ENCODE measurements around the gene PPARGC1A.

The PPARGC1A gene

DNA sequence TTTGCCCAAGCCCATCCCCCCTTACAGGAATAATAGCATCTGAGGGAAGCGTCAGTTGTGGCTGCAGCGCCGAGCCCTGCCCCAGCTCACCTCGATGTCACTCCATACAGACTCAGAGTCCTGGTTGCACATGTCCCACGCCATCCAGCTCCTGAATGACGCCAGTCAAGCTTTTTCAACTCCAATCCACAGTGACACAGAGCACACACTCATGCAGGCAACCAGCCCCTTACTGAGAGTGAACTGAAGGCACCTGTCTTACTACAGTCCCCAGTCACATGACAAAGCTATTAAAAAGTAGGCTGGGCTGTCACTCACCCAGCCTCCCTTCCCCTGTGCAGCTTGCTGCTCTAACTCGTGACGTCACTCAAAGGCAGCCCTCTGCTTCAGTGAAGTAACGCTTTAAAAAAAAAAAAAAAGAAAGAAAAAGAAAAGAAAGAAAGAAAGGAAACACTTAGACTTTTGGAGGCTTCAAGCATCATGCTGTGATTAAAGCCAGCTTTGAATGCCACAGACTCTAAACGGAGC is at the start of gene PPARGC1A:
Gene PPARGC1A, minus strand, starts transcription at position 234 of the 528 bp plus-strand sequence. Its CDS starts 90 bp downstream, at position 144.
- DNase-seq (ENCODE audit: low spot score) = peak; percentile 84

DNA sequence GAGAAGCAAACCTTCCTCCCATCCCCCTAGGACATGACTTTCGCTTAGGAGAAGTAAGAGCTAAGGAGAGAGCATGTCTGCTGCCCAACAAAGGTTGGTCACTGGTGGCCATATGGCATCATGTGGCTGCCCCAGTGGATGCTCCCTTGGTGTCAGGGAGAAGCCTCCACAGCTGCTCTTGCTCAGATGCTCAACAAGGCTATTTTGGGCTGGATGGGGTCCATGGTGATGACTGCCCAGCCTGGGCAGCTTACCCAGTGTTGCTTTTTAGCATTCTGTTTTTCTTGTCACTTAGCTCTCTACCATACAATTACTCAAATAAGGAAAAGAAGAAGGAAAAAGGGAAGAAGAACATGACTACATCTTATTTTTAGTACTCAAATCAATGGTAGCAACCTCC is 48.9 kb upstream of the PPARGC1A start:
- no peak for DNase-seq (ENCODE audit: low spot score)

DNA sequence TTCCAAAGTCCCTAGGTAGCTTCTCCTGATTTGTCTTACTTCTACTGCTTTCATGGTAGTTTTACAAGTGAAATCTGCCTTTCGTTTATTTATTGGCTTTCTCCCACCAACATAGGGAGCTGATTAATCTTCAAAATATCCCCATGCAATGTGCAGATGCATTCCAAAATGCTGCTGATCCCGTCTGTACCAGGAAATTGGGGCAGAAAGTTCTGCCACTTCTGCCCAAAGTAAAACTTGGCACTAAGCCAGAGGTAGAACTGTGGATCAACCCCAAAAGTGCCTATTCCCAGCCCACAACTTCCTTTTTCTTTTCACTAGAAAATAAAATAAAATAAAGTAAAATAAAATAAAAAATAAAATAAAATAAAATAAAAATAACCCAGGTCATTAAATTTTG is 47.3 kb upstream of the PPARGC1A start:
- DNase-seq (ENCODE audit: low spot score) = no peak

DNA sequence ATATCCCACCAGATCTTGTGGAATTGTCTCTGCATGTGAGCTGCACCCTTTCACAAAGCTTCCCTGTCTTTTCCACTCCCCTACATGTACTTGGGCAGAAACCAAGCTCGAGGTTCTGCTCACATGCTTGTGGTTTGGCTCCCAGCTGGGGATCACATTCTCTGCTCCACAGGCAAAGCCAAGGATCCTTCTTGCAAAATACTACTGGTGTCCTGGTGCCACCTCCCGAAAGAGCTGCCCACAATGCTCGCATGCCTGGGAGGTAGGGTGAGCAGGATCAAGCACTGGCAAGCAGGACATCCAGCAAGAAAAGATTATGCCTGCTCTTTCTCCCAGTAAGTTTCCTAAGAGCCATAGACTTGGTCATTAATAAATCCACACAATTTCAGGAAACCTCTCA is 45.1 kb upstream of the PPARGC1A start:
- no peak for DNase-seq (ENCODE audit: low spot score)

- DNase-seq (ENCODE audit: low spot score) = no peak
These were observed 44.4 kb upstream of the PPARGC1A start for GRCh38 chr4:23934223-23934622.

GRCh38 chr4:23932901-23933308 is 43.1 kb upstream of the PPARGC1A start:
- no peak for DNase-seq (ENCODE audit: low spot score)

DNA sequence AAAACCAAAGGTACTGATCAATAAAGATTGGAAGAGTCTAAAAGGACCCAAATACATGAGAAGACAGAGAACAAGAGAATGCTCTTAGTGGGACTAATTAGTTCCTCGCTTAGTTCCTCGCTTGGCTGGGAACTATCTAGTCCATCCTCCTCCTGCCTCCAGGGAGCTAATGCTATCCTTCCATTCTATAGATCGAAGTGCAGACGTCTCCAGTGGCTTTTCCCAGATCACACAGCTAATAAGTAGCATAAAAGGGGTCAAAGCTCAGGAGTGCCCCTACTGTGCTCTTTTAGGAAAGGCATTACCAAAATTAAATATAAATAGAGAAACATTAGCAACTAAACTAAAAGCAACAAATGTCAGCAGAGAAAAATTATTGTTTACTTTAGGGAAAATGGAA is 42.3 kb upstream of the PPARGC1A start:
- no peak for DNase-seq (ENCODE audit: low spot score)

DNA sequence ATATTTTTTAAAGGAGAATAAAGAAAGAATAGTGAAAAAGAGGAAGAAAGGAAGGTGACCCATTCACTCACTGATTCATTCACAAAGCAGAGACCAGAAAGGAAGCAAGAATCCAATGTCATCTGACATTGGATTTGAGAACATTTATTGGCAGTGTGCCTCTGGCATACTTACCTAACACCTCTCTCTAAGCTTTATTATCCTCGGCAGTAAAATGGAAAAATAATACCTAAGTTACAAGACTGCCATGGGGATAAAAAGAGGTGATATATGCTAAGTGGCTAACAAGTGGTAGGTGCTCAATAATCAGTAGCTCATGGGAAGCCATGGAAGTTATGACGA is 41.6 kb upstream of the PPARGC1A start:
- no peak for DNase-seq (ENCODE audit: low spot score)

- no peak for DNase-seq (ENCODE audit: low spot score)
These were observed 41.1 kb upstream of the PPARGC1A start for GRCh38 chr4:23930750-23931488.

- DNase-seq (ENCODE audit: low spot score) = no peak
These were observed 39.4 kb upstream of the PPARGC1A start for GRCh38 chr4:23929248-23929647.

DNA sequence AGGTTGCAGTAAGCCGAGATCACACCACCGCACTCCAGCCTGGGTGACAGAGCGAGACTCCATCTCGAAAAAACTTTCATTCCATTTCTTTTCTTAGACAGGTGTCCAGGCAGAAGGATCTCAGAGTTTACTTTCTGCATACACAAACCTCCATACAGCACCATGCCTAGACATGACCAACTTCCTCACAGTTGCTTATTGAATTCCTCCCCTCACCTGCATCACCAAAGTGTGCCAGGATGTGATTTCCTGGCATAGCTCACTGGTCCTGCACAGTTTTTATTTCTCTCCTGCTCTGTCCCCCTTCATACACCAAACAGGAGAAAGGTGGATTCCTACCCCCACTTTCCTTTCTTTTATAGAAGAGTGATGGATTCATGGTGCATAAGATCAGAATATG is 34.7 kb upstream of the PPARGC1A start:
- no peak for DNase-seq (ENCODE audit: low spot score)

- no peak for DNase-seq (ENCODE audit: low spot score)
These were observed 34.0 kb upstream of the PPARGC1A start for GRCh38 chr4:23923840-23924239.

GRCh38 chr4:23923141-23923540 is 33.3 kb upstream of the PPARGC1A start:
- DNase-seq (ENCODE audit: low spot score) = no peak

DNA sequence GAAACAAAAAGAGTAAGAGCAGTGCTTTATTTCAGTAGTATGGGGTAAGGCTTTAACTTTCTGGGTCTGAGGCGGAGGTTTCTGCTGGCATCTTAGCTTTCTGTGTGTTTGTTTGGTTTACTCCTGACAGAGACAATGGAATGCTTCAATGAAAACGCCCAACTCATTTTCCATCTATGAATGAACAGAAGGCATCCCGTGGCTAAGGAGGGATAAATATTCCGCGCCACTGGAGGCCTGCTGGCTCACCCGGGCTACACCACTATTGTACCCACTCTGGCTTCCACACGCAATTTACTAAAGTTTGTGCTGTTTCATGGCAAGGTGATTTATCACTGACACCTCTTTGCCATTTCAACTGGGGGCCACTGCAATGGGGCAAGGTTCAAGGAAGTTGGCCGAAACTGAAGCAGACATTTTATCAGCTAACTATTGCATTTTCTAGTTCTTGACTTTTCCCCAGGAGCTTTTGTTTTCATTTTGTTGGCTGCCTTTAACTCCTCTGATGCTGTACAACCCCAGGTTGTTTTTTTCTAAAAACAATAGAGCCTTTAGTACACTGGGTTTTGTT is 32.8 kb upstream of the PPARGC1A start:
- DNase-seq (ENCODE audit: low spot score) = no peak

DNA sequence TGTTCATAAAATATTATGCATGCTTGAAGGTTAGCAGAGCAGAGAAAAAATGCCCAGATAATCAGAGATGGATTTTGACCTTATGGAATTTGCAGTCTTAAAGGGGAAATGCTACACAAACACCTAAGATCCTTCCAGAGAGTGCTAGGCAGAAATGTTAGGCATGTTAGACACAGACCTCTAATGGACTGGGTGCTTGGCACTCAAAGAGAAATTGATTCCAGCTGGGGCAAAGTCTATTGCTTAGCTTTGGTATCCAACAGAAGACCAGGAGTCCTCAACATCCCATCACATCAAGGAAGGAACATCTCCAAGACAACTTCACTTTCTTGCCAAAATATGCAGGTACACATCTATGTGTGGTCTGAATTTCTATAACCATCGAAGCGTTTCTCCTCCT is 32.2 kb upstream of the PPARGC1A start:
- no peak for DNase-seq (ENCODE audit: low spot score)

- DNase-seq (ENCODE audit: low spot score) = no peak
These were observed 31.6 kb upstream of the PPARGC1A start for GRCh38 chr4:23921447-23921845.

GRCh38 chr4:23920716-23921446 is 31.0 kb upstream of the PPARGC1A start:
- DNase-seq (ENCODE audit: low spot score) = no peak

DNA sequence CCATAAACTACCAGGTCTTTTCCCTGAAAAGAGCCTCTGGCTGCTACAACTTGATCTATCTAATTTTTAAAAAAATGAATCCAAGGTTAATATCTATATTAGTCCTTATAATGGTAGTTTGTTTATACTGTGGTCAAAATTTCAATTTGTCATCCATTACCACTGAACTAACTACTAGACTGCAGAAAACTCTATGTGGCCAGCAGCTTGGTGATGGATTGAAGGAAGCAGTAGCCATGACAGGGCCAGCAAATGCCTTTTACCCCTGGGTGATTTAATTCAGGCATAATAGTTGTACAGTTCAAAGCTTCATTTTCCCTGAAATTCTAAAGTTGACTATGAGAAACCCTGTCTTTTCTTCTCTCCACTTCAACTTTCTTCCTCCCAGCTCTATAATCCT is 30.4 kb upstream of the PPARGC1A start:
- DNase-seq (ENCODE audit: low spot score) = no peak

GRCh38 chr4:23916282-23916681 is 26.4 kb upstream of the PPARGC1A start:
- no peak for DNase-seq (ENCODE audit: low spot score)

- no peak for DNase-seq (ENCODE audit: low spot score)
These were observed 25.7 kb upstream of the PPARGC1A start for GRCh38 chr4:23915459-23916132.

DNA sequence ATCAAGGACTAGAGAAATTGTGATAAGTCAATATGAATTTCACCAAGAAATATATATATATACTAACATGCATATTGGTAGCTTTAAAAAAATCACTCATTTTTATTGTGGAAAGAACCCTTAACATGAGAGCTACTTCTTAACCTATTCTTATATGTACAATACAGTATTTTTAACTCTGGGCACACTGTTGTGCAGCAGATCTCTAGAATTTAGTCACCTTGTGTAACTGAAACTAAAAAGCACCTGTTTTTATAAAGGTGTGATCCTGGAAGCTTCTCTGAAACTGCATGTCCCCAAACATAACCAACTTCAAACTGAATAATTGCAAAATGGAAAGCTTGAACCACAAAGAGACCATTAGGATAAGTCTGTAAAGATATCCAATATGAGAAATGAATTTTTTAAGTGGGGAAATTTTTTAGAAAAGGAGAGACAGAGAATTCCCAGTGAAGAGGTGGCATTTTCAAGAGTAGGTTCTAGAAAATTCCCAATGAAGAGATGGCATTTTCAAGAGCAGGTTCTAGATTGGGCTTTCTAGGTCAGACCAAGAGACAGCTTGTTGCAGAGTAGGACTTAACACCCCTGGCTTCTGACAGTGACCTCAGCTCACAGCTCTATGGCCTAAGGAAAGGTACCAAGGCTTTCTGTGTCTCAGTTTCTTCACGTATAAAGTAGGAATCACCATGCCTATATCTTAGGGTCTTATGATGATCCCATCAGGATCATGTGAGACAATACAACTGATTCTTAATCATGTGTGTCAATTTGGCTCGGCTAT is 22.0 kb upstream of the PPARGC1A start:
- DNase-seq (ENCODE audit: low spot score) = no peak

DNA sequence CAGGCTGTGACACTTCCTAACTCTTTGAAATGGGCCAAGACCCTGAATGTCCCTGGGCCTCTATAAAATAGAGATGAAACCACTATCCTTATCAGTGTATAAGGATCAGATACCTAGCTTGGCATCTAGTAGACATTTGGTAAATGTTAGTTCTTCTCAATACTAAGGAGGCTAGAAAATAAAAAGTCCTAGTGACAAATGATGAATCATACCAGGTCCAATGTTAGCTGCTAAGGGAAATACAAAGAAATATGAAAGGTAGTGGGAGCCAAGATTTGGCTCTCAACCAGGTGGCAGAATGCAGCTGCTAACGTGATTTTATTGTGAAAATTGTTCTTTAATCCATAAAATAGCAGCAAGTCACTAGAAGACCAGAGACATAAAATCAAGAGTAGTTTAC is 19.8 kb upstream of the PPARGC1A start:
- no peak for DNase-seq (ENCODE audit: low spot score)

Data from putamen (tissue), 1 donor.